D721Med (cell line): Measurements from ENCODE around the gene CHMP5.

ENCODE experiments used
- DNase-seq: peaks from one replicate; pipeline ENCODE4 v3.0.0; 2011; ENCODE audit warnings: low spot score; ENCODE audit not compliant: insufficient read length
- FAIRE-seq: peaks from 2 replicates; lab custom pipeline; 2011; peaks lifted over from hg19 to GRCh38; lab: Jason Lieb, UNC
- CTCF ChIP-seq: IDR thresholded peaks from 2 replicates; pipeline ENCODE4 v1.5.1; 2012; ENCODE audit warnings: mild to moderate bottlenecking, control low read depth; ENCODE audit not compliant: insufficient read depth; ENCODE audit errors: missing control alignments

CHMP5 gene

GRCh38 chr9:33264473-33265177 is at the start of gene CHMP5, which contains the start of gene BAG1:
CHMP5 (plus strand) TSS chr9:33265049; CDS start chr9:33265079, 30 bp downstream.
BAG1 (minus strand) TSS chr9:33264708.
- peak; percentile 15 for TF ChIP-seq CTCF
- FAIRE-seq (no peak), DNase-seq (peak; percentile 90)

DNA sequence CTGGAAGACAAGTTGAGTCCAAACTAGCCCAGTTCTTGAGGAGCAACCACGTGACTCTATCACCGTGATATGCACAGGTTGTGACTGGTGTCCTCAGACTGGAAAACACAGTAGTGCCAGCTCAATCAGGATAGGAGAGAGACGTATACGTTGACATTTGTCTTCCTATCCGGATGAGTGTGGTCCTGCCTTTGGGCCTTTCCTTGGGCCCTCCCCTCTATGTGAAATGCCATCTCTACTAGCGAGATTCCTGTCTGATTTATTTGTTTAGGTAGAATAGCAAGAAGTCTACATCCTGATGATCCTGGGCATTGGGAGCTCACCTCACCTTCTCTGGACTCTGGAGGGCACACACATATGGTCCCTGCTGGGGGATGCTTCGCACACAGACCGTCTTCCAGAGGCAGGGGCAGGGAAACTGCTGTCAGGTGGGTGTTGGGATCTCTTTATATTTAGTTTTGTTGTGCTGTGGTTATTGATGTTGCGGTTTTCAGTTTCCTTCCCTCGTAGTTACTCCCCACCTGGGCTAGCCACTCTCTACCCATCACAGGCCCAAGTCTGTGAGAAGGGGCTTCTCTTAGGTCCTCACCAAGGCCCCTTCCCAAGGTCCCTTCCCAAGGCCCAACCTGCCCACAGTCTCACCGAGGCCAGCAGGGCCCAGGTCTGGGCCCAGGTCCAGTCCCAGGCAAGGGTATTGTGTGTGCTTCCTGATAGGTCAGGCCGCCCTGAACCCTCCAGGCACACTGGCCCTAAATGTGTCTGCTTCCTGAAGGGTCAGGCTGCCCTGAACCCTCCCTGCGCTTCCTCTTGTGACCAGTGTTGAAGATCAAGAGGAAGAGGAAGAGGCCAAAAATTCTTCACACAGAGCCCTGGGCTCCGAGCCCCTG is 43.9 kb upstream of the CHMP5 start:
- no peak for DNase-seq
- FAIRE-seq, result no peak
- TF ChIP-seq CTCF, result no peak

GRCh38 chr9:33221568-33221884 is 43.3 kb upstream of the CHMP5 start:
- no peak for DNase-seq
- no peak for FAIRE-seq
- no peak for TF ChIP-seq CTCF

DNA sequence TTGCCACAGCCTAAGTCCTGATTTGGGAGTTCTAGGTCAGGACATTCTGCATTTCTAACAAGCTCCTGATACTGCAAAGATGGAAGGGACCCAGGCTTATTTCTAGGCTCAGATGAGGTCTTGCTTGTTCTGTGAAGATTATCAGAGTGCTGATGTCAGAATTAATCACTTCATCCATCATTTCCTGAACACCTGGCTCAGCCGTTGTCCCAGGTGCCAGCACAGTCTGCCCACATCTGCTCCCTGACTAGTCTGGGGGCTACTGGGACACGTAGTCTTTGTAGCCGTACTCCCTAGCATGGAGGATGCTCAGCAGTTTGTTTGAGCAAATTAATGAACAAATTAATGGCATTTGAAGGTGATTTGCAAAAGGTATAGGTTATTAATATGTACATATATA is 42.8 kb upstream of the CHMP5 start:
- no peak for TF ChIP-seq CTCF
- no peak for DNase-seq
- no peak for FAIRE-seq

DNA sequence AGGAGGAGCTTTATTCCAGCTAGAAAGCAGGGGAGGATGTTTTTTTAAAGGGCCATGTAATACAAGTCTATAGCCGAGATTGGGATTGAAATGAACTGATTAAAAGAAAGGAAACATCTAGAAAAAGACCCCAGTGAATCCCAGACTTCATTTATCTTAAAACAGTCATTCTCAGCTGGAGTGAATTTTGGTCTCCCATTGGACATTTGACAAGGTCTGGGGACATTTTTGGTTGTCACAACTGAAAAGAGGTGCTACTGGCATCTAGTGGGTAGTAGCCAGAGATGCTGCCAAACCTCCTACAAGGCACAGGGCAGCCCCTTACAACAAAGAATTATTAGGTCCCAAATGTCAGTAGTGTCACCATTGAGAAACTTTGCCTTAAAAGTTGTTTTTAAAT is 41.2 kb upstream of the CHMP5 start:
- DNase-seq, result no peak
- no peak for FAIRE-seq
- TF ChIP-seq CTCF, result peak; percentile 10

GRCh38 chr9:33225319-33226147 is 39.3 kb upstream of the CHMP5 start:
- FAIRE-seq (peak; percentile 80), DNase-seq (no peak)
- peak; percentile 83 for TF ChIP-seq CTCF
